ENCODE data around the gene IGLON5.

- TF ChIP-seq CTCF (IDR thresholded peaks at IDR 0.05; ENCODE audit: insufficient read depth, low read length, poor library complexity, severe bottlenecking) (no peak), EZH2phosphoT487 (conservative IDR thresholded peaks at IDR 0.05; ENCODE audit: low read length) (no peak)
Observed at GRCh38 chr19:51274049-51274770, 37.2 kb upstream of the IGLON5 start.

Measured in SU-DHL-6 (cell line).